Fibroblast of pulmonary artery (primary cell): ENCODE measurements around the gene SAMMSON.

Experiments
- DNase-seq: peaks from one replicate; pipeline ENCODE4 v3.0.0-alpha.2; 2010; ENCODE audit warnings: low read depth
- H3K4me3 ChIP-seq: replicated peaks from 2 replicates; pipeline ENCODE4 v1.5.1; 2011; ENCODE audit warnings: low read depth, mild to moderate bottlenecking, control low read depth, low read length, moderate library complexity
- CTCF ChIP-seq: IDR thresholded peaks from 2 replicates; pipeline ENCODE4 v1.5.1; 2011; ENCODE audit warnings: mild to moderate bottlenecking, control low read depth, low read length, inconsistent platforms; ENCODE audit errors: missing control alignments

Gene SAMMSON

GRCh38 chr3:70096376-70097066 lies 97.0 kb downstream of the SAMMSON start:
- TF ChIP-seq CTCF = no peak
- H3K4me3 ChIP-seq = no peak overlapping the region
- no peak for DNase-seq

GRCh38 chr3:70097084-70097483 lies 97.6 kb downstream of the SAMMSON start:
- DNase-seq = no peak
- H3K4me3 ChIP-seq = no peak overlapping the region
- no peak for TF ChIP-seq CTCF

- H3K4me3 ChIP-seq = no peak overlapping the region
- TF ChIP-seq CTCF = peak; percentile 48
- peak; percentile 7 for DNase-seq
Measured at GRCh38 chr3:70108072-70108471, 108.5 kb downstream of the SAMMSON start.

GRCh38 chr3:70108546-70108945 lies 109.0 kb downstream of the SAMMSON start:
- no peak for DNase-seq
- TF ChIP-seq CTCF = no peak

GRCh38 chr3:70110066-70110465 lies 110.5 kb downstream of the SAMMSON start:
- no peak for TF ChIP-seq CTCF
- no peak for DNase-seq
- no peak overlapping the region for H3K4me3 ChIP-seq

More at GRCh38 chr3:70108546-70108945, 109.0 kb downstream of the SAMMSON start:
- H3K4me3 ChIP-seq = no peak overlapping the region

GRCh38 chr3:70111411-70111810 lies 111.9 kb downstream of the SAMMSON start:
- no peak overlapping the region for H3K4me3 ChIP-seq
- TF ChIP-seq CTCF = no peak
- DNase-seq = no peak

- no peak overlapping the region for H3K4me3 ChIP-seq
- DNase-seq = no peak
- no peak for TF ChIP-seq CTCF
Measured at GRCh38 chr3:70112751-70113150, 113.2 kb downstream of the SAMMSON start.
